GM21717 (cell line): ENCODE measurements around the gene CTF1.
"Not testable (repeated sequence)": the region's sequence is repeated elsewhere in the genome, so short reads cannot be mapped to it uniquely, and the experiment has no call there.

Experiments
- ATAC-seq: cut with Tn5 transposase; IDR thresholded peaks from one replicate; pipeline ENCODE4 v1.9.1; 2021; ENCODE audit warnings: mild to moderate bottlenecking, moderate library complexity; ENCODE audit not compliant: unreplicated experiment

CTF1 gene

GRCh38 chr16:30886145-30886544, 10.3 kb upstream of the CTF1 start:
- ATAC-seq = no peak

GRCh38 chr16:30887927-30888326, 8.5 kb upstream of the CTF1 start:
- ATAC-seq = no peak

GRCh38 chr16:30888856-30889499, 7.4 kb upstream of the CTF1 start:
- no peak for ATAC-seq

- ATAC-seq = no peak
These were observed 6.7 kb upstream of the CTF1 start for GRCh38 chr16:30889721-30890120.

GRCh38 chr16:30891043-30891823, 5.2 kb upstream of the CTF1 start:
- not testable (repeated sequence) for ATAC-seq

- ATAC-seq = no peak
These were observed 3.6 kb upstream of the CTF1 start for GRCh38 chr16:30892670-30893416.

GRCh38 chr16:30893417-30893743, 3.0 kb upstream of the CTF1 start:
- no peak for ATAC-seq

- ATAC-seq = peak; percentile 54
These were observed 2.5 kb upstream of the CTF1 start, which contains the start of gene BCL7C for GRCh38 chr16:30893744-30894539. TSS of gene BCL7C (minus strand) at chr16:30894077. CDS start at chr16:30893944, 133 bp downstream.

GRCh38 chr16:30894540-30895368, 1.7 kb upstream of the CTF1 start:
- no peak for ATAC-seq

GRCh38 chr16:30895627-30896260, 670 bp upstream of the CTF1 start:
- no peak for ATAC-seq

- ATAC-seq = no peak
These were observed 697 bp downstream of the CTF1 start for GRCh38 chr16:30896889-30897733.

- no peak for ATAC-seq
These were observed 3.4 kb downstream of the CTF1 start for GRCh38 chr16:30899794-30900193.

- no peak for ATAC-seq
These were observed 4.2 kb downstream of the CTF1 start for GRCh38 chr16:30900588-30900987.

- no peak for ATAC-seq
These were observed 5.0 kb downstream of the CTF1 start for GRCh38 chr16:30901201-30902028.

GRCh38 chr16:30902029-30902972, 5.9 kb downstream of the CTF1 start:
- ATAC-seq = no peak

GRCh38 chr16:30903002-30903401, 6.6 kb downstream of the CTF1 start:
- no peak for ATAC-seq

- no peak for ATAC-seq
These were observed 7.2 kb downstream of the CTF1 start for GRCh38 chr16:30903596-30903995.
